DND-41 (cell line): ENCODE data around the gene LCA5L.
A peak's percentile ranks its signal among the peaks of the same experiment; 100 is the strongest.

ENCODE experiments used
- ATAC-seq: fragments of 200-7000 bp; cut with Tn5 transposase; 3 replicates; pipeline ENCODE4 v1.9.1; 2021; ENCODE audit warnings: low read depth; ENCODE audit not compliant: insufficient read depth
- DNase-seq: peaks from one replicate; pipeline ENCODE4 v3.0.0-alpha.2; 2020
- H2AFZ ChIP-seq: 2 replicates; pipeline ENCODE4 v1.6.0; 2012; ENCODE audit warnings: low read depth, low read length
- H3K27ac ChIP-seq: 2 replicates; pipeline ENCODE4 v1.5.1; 2012; ENCODE audit warnings: low read length, inconsistent platforms
- H3K27me3 ChIP-seq: fragments of 200-600 bp; sonication (generic); 2 replicates; pipeline ENCODE4 v1.6.0; 2012; ENCODE audit warnings: low read length, mild to moderate bottlenecking, inconsistent platforms; ENCODE audit not compliant: insufficient read depth, poor library complexity
- H3K36me3 ChIP-seq: 2 replicates; pipeline ENCODE4 v1.5.1; 2012; ENCODE audit warnings: low read length, inconsistent platforms; ENCODE audit not compliant: insufficient read depth
- H3K4me1 ChIP-seq: 2 replicates; pipeline ENCODE4 v1.5.1; 2012; ENCODE audit warnings: mild to moderate bottlenecking, low read length; ENCODE audit not compliant: insufficient read depth
- H3K4me2 ChIP-seq: 2 replicates; pipeline ENCODE4 v1.6.0; 2012; ENCODE audit warnings: mild to moderate bottlenecking, moderate library complexity, low read length, inconsistent platforms; ENCODE audit not compliant: insufficient read depth
- H3K4me3 ChIP-seq, 2 experiments: fragments of 200-600 bp in 1 of 2; shearing (Covaris generic) in 1 of 2; 2 replicates each; pipeline ENCODE4 v1.5.1; 2012 to 2016; ENCODE audit warnings: inconsistent platforms in 2 of 2, low read length in 2 of 2, mild to moderate bottlenecking in 2 of 2, low read depth in 1 of 2, moderate library complexity in 1 of 2
- H3K79me2 ChIP-seq: 2 replicates; pipeline ENCODE4 v1.6.0; 2012; ENCODE audit warnings: low read length, inconsistent platforms; ENCODE audit not compliant: insufficient read depth
- H3K9ac ChIP-seq: 2 replicates; pipeline ENCODE4 v1.6.0; 2012; ENCODE audit warnings: low read depth, mild to moderate bottlenecking, inconsistent platforms, low read length, moderate library complexity
- H3K9me3 ChIP-seq: 2 replicates; pipeline ENCODE4 v1.5.1; 2012; ENCODE audit warnings: low read length, moderate library complexity, mild to moderate bottlenecking, inconsistent platforms; ENCODE audit not compliant: insufficient read depth, severe bottlenecking
- H4K20me1 ChIP-seq: 2 replicates; pipeline ENCODE4 v1.6.0; 2012; ENCODE audit warnings: low read length; ENCODE audit not compliant: insufficient read depth
- CTCF ChIP-seq: IDR thresholded peaks from 2 replicates; pipeline ENCODE4 v1.5.1; 2012; ENCODE audit warnings: borderline replicate concordance, low read length, moderate library complexity, mild to moderate bottlenecking; ENCODE audit not compliant: poor library complexity, severe bottlenecking; ENCODE audit errors: extremely low read depth
- EZH2 ChIP-seq: IDR thresholded peaks from 3 replicates; pipeline ENCODE4 v1.6.1; 2012; ENCODE audit warnings: borderline replicate concordance, low read depth, mild to moderate bottlenecking, moderate library complexity, low read length, inconsistent platforms; ENCODE audit not compliant: severe bottlenecking

LCA5L gene

GRCh38 chr21:39390212-39390765 is 55.3 kb downstream of the LCA5L start:
- Histone ChIP-seq H3K9ac (no peak overlapping the region), H2AFZ (no peak overlapping the region), H3K4me2 (no peak overlapping the region), H3K4me1 (peaks cover 23% of the 10 kb centered on the region), H3K36me3 (peaks cover 51% of the 10 kb centered on the region), H3K27ac (no peak overlapping the region), H3K27me3 (no peaks in the 10 kb centered on the region), H4K20me1 (peaks cover 15% of the 10 kb centered on the region), H3K4me3 (no peak overlapping the region), H3K9me3 (no peaks in the 10 kb centered on the region), H3K79me2 (peaks cover 53% of the 10 kb centered on the region)
- TF ChIP-seq EZH2 (no peak), CTCF (no peak)
- no peak for ATAC-seq
- no peak for DNase-seq

DNA sequence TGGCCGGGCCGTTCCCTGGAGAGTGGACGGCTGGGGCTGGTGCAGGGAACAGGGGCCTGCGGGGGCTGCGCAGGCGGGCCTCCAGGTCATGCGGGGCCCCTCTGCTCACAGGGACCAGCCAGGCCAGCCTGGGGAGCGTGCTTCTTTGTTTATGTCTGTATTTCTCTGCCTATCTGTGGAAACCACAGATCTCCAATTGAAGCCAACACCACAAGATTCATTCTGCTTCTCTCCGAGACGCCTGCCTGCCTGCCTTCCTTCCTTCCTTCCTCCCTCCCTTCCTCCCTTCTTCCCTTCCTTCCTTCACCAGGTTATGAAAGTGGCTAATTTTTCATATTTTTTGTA is 56.8 kb downstream of the LCA5L start:
- TF ChIP-seq CTCF (no peak), EZH2 (no peak)
- ATAC-seq, result no peak
- peak overlapping the region; percentile 45; the same call in 1 of the 2 replicates for H2AFZ ChIP-seq
- H3K9ac ChIP-seq, result peak overlapping the region; percentile 56
- H3K4me1 ChIP-seq, result peaks cover 23% of the 10 kb centered on the region
- peaks cover 61% of the 10 kb centered on the region for H3K79me2 ChIP-seq
- peak overlapping the region; percentile 40; the same call in 1 of the 2 replicates for H3K27ac ChIP-seq
- H3K4me3 ChIP-seq, result peak overlapping the region; percentile 36 to 61; a peak in 3 of 4 replicates
- H3K36me3 ChIP-seq, result peaks cover 45% of the 10 kb centered on the region
- no peaks in the 10 kb centered on the region for H3K27me3 ChIP-seq
- H3K4me2 ChIP-seq, result peak overlapping the region; percentile 93
- peaks cover 15% of the 10 kb centered on the region for H4K20me1 ChIP-seq
- no peak for DNase-seq
- no peaks in the 10 kb centered on the region for H3K9me3 ChIP-seq

DNA sequence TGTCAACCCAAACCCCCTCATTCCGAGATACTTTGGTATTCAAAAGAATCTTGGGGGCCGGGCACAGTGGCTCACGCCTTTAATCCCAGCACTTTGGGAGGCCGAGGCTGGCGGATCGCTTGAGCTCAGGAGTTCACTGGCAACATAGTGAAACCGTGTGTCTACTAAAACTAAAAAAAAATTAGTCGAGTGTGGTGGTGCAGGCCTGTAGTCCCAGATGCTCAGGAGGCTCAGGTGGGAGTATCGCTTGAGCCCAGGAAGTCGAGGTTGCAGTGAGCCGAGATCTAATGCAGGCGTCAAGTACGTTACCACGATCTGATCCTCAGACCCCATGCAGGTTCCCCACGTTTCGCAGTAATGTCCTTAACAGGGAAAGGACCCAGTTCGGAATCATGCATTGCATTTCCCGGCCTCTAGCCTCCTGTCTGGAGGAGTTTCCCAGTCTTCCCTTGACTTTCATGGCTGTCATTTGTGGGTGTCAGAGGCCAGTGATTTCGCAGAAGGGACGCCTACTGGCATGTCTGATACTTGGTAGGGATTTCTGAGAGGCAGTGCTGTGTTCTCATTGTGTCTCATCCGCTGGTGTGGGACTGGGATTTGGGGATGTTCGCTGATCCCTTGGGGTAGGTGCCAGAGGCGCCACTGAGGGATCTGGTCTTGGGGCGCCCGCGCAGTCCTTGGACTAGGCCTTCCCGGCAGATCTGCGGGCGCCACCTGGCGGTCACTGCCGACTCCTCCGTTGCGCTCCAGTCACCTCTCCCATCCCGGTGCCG is 57.4 kb downstream of the LCA5L start:
- Histone ChIP-seq H3K4me2 (peak overlapping the region; percentile 93), H3K4me3 (peak overlapping the region; percentile 36 to 61; a peak in 3 of 4 replicates), H3K4me1 (peaks cover 23% of the 10 kb centered on the region), H4K20me1 (peaks cover 15% of the 10 kb centered on the region), H3K36me3 (peaks cover 40% of the 10 kb centered on the region), H3K9me3 (no peaks in the 10 kb centered on the region), H3K79me2 (peaks cover 61% of the 10 kb centered on the region), H2AFZ (peak overlapping the region; percentile 75), H3K9ac (peak overlapping the region; percentile 56), H3K27me3 (no peaks in the 10 kb centered on the region), H3K27ac (peak overlapping the region; percentile 61)
- DNase-seq, result peak; percentile 89
- TF ChIP-seq CTCF, result peak; percentile 95
- TF ChIP-seq EZH2, result no peak
- ATAC-seq, result peak; percentile 91
